HepG2 (cell line): ENCODE data around the gene GALNTL6.

ENCODE experiments used
- RARG ChIP-seq: sonication (generic); formaldehyde crosslinking; IDR thresholded peaks from 2 replicates; pipeline ENCODE4 v1.4.0; 2020; ENCODE audit warnings: low read depth, mild to moderate bottlenecking, missing genetic modification reagents
- ZNF552 ChIP-seq: sonication (generic); formaldehyde crosslinking; IDR thresholded peaks from 2 replicates; pipeline ENCODE4 v1.9.0; 2022; ENCODE audit warnings: missing genetic modification reagents, mild to moderate bottlenecking, borderline replicate concordance

- TF ChIP-seq RARG (CRISPR knock-in tag) (no peak), ZNF552 (CRISPR knock-in tag) (no peak)
Measured at GRCh38 chr4:172009446-172010230, 196.4 kb downstream of the GALNTL6 start.
